IPS-18c (cell line): ENCODE results near the gene GMDS.

Source experiments
- H3K4me3 ChIP-seq: 2 replicates; pipeline ENCODE4 v1.7.0; 2013; ENCODE audit warnings: low read depth, mild to moderate bottlenecking, low read length, moderate library complexity; ENCODE audit not compliant: insufficient read depth
- H3K9me3 ChIP-seq: one replicate; pipeline ENCODE4 v1.6.1; 2013; ENCODE audit warnings: mild to moderate bottlenecking, low read length, moderate library complexity; ENCODE audit not compliant: control insufficient read depth, insufficient read depth

The GMDS gene

DNA sequence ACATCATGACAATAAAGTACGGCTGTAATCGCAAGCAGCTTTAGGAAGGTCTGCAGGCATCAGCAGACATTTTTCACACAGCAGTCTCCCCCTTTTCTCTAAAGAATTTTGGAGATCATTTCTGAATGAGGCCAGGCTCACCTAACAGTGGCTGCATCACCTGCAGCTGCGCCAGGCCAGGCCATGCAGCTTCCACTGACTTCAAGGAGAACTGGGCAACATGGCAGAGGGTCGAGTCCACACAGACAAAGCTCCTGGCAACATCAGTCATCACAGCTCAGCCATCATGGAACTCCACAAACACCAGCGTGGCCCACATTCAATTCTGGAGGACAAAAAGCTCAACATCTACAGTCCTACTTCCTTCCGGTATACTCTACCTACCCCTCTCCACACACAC, 653.5 kb downstream of the GMDS start:
- Histone ChIP-seq H3K9me3 (no peaks in the 10 kb centered on the region), H3K4me3 (no peak overlapping the region)

DNA sequence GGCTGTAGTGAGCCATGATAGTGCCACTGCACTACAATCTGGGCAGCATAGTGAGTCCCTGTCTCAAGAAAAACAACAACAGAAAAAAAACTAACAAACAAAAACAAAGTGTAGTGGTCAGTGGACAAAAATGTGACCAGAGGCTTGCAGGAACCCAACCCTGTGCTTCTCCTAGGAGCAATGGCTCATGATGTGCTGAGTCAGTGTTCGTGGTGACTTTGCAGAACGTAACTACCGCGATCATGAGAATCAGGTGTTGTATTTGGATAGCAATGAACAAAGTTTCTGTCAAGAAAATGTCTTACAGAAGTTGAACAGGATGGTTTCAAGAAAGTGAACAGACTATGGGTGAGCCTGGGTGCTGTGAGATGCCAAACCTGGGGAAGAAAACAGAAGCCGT, 654.2 kb downstream of the GMDS start:
- no peaks in the 10 kb centered on the region for H3K9me3 ChIP-seq
- H3K4me3 ChIP-seq = no peak overlapping the region

DNA sequence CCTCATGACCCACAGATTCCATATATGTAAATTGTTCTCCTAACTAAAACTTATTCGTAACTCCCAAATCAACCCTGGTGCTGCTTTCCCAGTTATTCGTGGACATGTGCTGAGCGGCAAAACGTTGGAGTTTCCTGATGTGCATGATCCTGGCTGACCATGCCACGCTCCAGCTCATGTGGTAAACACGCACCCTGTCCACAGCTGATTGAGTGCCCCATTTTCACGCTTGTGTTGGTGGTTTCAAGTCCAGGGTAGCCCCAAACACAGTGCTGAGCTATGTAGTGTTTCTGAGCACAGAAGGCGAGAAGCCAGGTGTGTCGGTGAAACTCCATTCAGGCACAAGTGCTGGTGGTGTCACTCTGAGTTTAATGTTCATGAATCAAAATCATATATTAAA, 654.8 kb downstream of the GMDS start:
- no peak overlapping the region for H3K4me3 ChIP-seq
- H3K9me3 ChIP-seq = no peaks in the 10 kb centered on the region

DNA sequence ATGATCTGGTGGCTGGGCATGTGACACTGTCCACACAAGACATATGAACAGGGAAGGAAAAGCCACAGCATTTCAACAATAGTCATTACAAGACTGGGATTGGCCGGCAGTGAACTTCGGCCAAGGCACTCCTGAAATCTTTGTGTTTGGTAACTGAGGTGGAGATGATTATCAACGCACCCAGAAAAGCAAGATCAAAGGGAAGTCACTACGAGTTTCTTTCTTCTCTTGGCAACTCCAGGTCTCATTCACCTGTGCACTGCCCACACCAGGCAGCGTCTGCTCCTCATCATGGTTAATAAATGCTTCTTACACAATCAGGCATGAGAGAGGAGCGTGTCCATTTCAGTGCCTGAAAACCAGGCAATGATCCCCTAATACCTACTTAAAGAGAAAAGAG, 656.2 kb downstream of the GMDS start:
- Histone ChIP-seq H3K9me3 (no peaks in the 10 kb centered on the region), H3K4me3 (no peak overlapping the region)

DNA sequence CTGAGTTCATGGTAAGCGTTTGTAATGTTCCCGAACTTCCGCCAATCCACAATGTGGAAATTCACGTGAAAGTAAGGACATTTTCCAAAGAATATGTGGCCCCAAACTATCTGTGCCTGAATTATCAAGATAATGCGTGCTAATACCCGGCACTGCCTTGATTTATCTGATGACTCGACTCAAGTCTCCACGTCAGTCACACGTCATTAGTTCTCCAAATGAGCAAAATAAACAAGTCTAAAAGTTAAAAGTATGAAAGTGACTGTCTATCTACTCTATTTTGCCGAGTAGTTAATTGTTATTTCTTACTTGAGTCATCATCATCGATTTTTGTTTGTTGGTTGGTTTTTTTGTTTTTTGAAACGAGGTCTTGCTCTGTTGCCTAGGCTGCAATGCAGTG, 657.4 kb downstream of the GMDS start:
- H3K4me3 ChIP-seq = no peak overlapping the region
- H3K9me3 ChIP-seq = no peaks in the 10 kb centered on the region

DNA sequence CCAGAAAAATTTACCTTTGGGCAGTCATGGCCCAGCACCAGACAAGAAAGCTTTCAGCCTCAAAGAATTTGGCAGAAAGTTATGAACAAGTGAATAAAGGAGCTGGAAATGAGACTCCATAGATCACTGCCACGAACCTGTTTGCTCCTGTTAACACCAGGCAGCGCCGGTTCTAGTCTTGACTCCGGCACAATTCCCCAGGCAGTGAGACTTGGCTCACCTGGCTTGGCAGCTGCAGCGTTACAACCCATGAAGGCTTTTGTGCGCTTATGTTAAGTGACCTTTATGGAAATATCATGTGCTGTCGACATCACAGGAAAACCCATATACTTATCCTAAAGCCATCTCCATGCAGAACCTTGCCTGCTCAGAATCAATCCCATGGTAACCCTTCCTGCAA, 657.9 kb downstream of the GMDS start:
- H3K4me3 ChIP-seq = no peak overlapping the region
- no peaks in the 10 kb centered on the region for H3K9me3 ChIP-seq

DNA sequence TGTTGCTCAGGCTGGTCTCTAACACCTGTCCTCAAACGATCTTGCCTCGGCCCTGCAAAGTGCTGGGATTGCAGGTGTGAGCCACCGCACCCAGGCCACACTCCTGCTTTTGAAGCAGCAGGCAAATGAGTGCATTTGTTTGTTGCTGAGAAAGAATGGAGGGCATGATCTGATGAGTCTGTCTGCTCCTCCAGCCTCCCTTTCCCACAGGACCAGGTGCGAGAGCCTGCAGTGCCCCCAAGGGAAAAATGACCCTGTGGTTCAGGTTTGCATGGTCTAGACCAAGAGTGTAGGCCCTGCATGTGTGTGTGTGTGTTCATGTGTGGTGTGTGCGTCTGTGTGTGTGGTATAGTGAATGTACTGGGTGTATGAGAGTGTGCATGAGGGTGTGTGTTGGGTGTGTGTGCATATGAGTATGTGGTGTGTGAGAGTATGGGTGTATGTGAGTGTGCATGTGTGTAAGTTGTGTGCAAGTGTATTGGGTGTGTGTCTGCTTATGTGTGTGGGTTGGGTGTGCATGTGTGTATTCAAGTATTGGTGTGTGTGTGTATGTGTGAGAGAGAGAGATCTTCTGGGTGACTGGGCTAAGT, 658.4 kb downstream of the GMDS start:
- Histone ChIP-seq H3K9me3 (no peaks in the 10 kb centered on the region), H3K4me3 (no peak overlapping the region)

DNA sequence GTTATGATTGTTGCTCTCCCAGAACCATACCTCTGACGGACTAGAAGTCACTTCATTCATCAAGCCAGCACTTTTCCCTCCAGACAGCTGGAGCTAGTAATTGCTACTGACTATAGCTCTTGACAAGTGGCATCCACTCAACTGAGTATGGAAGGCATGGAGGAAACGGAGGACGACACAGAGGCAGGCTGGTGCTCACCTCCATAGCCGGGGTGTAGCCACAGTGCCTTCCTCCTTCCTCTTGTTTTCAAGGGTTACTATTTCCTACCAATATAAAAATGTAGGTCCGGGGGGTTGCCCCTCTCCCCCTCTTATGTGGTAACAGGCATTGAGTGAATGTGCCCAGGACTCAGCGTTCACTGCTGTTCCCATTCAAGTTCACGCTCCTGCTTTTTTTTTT, 659.1 kb downstream of the GMDS start:
- H3K4me3 ChIP-seq = no peak overlapping the region
- no peaks in the 10 kb centered on the region for H3K9me3 ChIP-seq

DNA sequence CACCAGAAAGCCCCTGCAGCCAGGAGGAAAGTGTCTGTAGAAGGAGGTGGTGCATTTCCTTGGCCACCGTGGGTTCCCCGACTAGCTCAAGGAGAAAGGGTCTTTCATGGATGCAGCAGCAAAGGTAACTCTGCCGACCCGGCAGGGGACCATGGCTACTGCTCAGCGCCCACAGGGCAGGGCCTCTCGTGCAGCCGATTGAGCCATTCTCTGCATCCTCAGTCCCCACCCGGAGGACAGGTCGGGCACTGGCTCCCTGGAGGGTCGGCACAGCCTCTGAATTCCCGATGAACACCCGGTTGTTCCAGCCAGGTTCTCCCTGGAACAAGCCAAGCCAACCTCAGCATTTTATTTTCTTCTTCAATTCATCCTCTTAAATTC, 659.7 kb downstream of the GMDS start:
- no peak overlapping the region for H3K4me3 ChIP-seq
- H3K9me3 ChIP-seq = no peaks in the 10 kb centered on the region

DNA sequence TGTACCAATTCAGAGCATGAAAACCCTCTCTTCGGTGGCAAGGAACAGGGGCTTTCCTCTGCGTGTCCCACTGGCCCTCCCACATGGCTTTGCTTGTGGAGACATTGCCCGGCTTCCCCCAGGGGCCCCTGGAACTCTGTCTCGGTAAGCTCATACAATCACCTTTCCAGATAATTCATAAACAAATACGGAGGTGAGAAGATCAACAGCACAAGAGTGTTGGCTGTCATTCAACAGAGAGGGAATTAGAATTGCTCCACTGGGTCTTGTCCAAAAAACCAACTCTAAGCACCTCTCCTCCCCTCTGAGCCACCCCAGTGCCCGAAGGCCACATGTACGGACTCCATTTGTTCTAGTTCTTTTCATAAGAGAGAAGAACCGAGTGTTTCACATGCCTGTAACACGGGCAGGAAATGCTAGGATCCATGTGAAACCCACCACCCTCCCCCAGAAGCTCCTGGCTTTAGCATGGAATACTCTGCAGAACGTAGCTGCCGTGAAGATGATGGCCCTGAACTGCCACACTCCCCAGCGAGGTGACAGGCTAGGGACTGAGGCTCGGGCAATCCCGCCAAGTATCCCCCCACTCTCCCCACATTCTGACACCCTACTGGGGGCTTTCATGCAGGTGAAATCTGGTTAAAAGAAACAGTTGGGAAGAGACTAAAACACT, 660.3 kb downstream of the GMDS start:
- H3K4me3 ChIP-seq = no peak overlapping the region
- H3K9me3 ChIP-seq = no peaks in the 10 kb centered on the region

DNA sequence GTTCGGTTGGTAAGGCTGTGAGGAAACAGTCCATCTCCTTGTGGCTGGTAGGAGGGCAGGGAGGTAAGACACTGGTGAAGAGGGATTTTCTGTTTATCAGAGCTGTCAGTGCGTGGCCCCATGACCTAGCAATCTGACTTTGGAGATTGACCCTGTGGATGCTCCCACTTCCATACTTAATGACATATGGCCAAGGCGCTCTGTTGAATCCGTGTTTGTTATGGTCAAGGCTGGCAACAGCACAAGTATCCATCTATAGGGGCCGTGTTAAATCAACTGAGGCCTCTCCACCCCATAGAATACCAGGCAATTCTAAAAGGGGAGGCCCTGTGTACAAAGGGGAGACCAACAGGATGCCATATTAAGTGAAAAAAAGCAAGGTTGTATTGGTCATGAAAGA, 661.3 kb downstream of the GMDS start:
- H3K9me3 ChIP-seq = no peaks in the 10 kb centered on the region
- no peak overlapping the region for H3K4me3 ChIP-seq

DNA sequence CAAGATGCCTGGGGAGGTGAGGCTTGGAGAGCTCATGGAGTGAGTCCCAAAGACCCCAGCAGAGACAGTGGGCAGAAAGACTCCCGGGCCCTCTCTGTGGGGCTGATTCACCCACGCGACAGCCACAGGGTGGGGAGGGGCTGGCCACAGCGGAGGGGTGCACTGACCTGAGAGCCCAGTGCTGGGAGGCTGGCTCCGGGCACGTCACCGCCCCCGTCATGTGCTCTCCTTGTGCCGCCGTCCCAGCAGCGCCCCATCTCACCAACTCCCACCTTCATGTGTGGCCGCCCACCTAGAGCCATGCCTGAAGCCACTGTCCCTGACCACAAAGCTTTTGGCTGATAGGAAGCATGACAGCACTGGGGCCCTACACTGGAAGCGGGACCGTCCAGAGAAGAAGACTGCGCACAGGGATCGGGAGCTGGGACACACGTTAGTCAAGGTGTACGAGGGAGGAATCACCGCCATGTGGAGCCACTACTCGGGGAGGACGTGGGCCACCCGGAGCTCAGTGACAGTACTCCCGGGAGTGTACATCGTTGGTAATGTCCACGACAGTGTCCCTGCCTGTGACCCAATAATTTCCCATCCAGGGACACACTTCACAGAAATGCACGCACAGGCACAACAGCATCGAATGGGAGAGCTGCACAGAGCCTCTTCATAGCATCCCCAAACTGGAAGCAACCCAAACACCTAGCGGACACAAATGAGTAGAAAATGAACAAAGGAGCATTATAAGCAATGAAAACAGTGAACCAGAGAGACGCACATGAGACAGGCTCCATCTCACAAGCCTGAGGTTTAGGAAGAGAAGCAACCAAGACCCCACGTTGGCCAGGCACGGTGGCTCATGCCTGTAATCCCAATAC, 664.0 kb downstream of the GMDS start:
- H3K9me3 ChIP-seq = no peaks in the 10 kb centered on the region
- H3K4me3 ChIP-seq = no peak overlapping the region

DNA sequence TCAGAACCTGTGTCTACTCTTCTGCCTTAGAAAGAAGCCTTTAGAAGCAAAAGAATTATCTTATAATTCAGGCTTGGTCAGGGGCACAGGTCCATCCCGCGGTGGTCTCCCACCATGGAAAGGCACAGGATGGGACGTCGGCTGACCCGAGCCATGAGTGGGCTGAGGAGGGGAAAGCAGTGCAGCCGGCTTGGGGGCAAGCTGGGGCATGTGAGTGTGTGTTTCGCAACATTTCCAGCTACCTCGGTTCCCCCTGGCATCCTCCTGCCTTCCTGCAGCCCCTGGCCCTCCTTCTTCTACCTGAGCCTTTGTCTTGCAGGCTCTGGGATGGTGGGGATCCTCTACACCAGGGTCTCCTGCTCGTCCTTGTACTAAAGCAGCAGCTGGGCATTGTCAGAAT, 664.8 kb downstream of the GMDS start:
- Histone ChIP-seq H3K4me3 (no peak overlapping the region), H3K9me3 (no peaks in the 10 kb centered on the region)

DNA sequence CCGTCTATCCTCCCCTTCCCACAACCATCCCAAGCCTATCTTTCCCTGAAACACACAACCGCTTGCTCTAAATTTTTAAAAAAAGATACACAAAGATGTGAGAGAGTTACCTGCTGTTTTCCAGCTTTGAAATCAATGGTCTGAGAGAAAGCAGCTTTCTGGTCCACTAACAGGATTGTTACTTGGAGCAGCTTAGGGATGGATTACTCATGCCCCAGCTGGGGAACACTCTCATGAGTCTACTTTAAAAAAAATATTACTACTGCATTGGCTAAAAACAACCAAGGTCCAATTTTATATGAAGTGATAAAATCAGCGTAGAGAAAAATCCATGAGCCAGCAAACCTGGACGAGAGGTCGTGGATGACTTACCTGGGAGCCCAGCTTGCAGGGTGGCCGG, 665.3 kb downstream of the GMDS start:
- no peak overlapping the region for H3K4me3 ChIP-seq

DNA sequence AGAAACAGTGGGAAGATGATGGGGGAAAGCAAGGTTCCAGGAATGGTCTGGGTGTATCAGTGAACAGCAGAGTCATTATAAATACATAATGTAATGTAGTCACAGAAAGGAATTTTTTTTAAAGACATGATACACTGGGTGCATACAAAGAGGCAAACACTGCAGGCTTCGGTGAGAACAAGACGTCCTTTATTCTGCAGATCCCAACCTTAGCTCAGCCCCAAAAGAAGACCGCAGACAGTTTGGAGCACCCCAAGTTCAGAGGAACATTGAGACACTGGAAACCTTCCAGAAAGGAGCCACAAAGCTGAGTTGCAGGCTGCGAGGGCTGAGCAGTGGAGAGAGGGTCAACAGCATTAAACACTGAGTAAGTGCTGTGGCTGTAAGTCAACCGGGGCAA, 666.3 kb downstream of the GMDS start:
- no peaks in the 10 kb centered on the region for H3K9me3 ChIP-seq
- H3K4me3 ChIP-seq = no peak overlapping the region

More for the DNA sequence above, 665.3 kb downstream of the GMDS start:
- H3K9me3 ChIP-seq = no peaks in the 10 kb centered on the region

DNA sequence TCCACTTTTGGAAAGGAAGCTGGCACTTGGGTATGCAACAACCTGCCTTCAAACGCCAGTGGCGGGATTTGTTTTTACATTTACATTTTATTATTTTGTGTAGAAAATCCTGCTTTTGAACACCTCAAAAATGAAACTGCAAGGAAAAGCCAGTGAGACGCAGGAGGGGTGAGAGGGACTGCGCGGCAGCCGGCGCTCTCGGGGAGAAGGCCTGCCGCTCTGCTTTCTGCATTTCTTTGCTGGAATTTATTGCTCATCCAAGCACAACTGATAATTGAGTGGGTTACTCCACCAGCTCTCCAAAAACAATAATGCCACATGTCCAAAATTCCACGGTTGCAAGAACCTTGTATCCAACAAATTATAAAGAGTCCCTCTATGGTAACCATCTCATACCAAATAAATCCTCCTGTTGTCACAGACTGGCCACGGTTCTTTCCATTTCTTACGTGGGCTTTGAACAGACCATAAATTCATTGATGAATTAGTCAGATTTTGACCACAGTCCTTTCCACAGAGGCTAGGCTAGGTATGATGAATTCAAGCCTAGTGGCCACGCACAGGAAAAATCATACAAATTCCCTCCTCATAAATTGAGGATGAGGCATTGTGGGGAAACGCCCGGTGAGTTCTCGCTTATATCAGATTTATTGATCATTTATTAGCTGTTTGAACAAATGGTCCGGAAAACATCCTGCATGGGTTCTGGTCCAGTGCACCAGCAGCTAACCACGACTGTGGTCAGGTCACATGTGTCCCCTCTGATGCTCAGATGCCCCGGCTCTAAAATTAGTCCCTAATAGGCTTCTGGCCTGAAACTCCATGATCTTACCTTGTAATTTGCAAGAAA, 667.3 kb downstream of the GMDS start:
- H3K4me3 ChIP-seq = no peak overlapping the region
- no peaks in the 10 kb centered on the region for H3K9me3 ChIP-seq

DNA sequence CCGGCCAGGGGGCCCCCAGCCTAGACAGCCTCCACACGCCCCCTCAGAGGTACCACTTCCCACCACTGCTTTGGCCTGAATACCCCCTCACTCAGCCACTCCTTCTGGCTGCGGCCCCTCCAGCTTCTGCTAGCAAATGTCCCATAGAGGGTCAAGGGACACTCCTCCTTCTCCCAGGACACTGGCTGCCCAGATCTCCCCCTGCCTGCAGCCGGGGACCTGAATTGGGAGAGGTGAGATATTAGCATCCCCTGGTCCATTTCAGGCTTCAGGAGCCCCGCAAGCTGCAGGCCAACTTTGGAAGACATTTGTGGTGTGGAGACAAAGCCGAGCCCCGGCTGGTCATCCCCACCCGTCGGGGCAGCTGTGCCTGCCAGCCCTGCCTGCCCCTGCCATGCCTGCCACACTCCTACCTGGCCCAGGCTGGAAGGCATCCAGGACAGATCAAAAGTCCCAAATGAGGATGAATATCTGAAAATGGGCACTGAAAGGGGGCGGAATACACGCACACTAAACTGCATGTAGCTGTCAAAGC, 668.2 kb downstream of the GMDS start:
- H3K9me3 ChIP-seq = no peaks in the 10 kb centered on the region

More for the DNA sequence above, 668.2 kb downstream of the GMDS start:
- H3K4me3 ChIP-seq = no peak overlapping the region
